Hepatocyte (in vitro differentiated cells): ENCODE results near the gene ARHGAP28.

ENCODE experiments used
- CTCF ChIP-seq: fragments of 200-600 bp; sonication (generic); IDR thresholded peaks from 2 replicates; pipeline ENCODE4 v1.5.1; 2016; ENCODE audit warnings: antibody characterized with exemption, mild to moderate bottlenecking; ENCODE audit not compliant: poor library complexity
- EZH2 ChIP-seq: fragments of 200-600 bp; sonication (generic); IDR thresholded peaks from 2 replicates; pipeline ENCODE4 v1.6.1; 2016; ENCODE audit warnings: antibody characterized with exemption, mild to moderate bottlenecking, borderline replicate concordance

GRCh38 chr18:6734726-6735430 lies 5.4 kb downstream of the ARHGAP28 start:
- no peak for TF ChIP-seq CTCF
- no peak for TF ChIP-seq EZH2
